Lower leg skin (tissue), 4 donors: ENCODE measurements around the gene TMED6. TPM values are rescaled to one million over a fixed set of nuclear protein-coding genes. Genes with fewer than 3 reads are reported as not detected.

Source experiments
- DNase-seq, 2 donors: peaks; one replicate each; pipeline ENCODE4 v3.0.0-alpha.2; 2019; ENCODE audit warnings: low spot score in 2 of 2
- H3K4me3 ChIP-seq: fragments of 200-600 bp; sonication (generic); 2 replicates; pipeline ENCODE4 v1.5.1; 2017; ENCODE audit warnings: mild to moderate bottlenecking, low read depth; ENCODE audit not compliant: poor library complexity, severe bottlenecking
- CTCF ChIP-seq, 3 donors: fragments of 450-650 bp; IDR thresholded peaks; one replicate each; pipeline ENCODE4 v1.5.1; 2016; ENCODE audit warnings: antibody characterized with exemption in 3 of 3, mild to moderate bottlenecking in 3 of 3, moderate library complexity in 2 of 3
- POLR2A ChIP-seq, 2 donors: fragments of 450-650 bp; IDR thresholded peaks; one replicate each; pipeline ENCODE4 v1.6.1; 2016 to 2017; ENCODE audit warnings: antibody characterized with exemption in 2 of 2, mild to moderate bottlenecking in 1 of 2, moderate library complexity in 1 of 2
- WGBS, 2 donors: methylation state at CpG; one replicate each; pipeline ENCODE4 v1.1.5; 2018; 5-methylcytosine and 5-hydroxymethylcytosine counted together
- intact Hi-C: fragments of 100-400 bp; cut with DNase I; formaldehyde crosslinking; loops from one replicate; pipeline ENCODE4 v1.15.0; 2023; ENCODE audit warnings: low total_unique reads
- total RNA-seq, 4 donors: library from RNA; depleted of rRNA; stranded (reverse); fragments of >200 nt; gene quantifications; one replicate each; pipeline ENCODE4 v1.1.0, GENCODE V29; 2016

The TMED6 gene
- total RNA-seq, 4 donors from 2014 or later, result not detected

GRCh38 chr16:69319826-69320739 is 31.5 kb downstream of the TMED6 start:
- DNase-seq, result peak in 1 of 2 donors; percentile 77
- TF ChIP-seq POLR2A (IDR thresholded peaks at IDR 0.05) (no peak), CTCF (IDR thresholded peaks at IDR 0.05) (no peak)
- no peak overlapping the region for H3K4me3 ChIP-seq
- intact Hi-C loops, result no loop called here
- WGBS, 2 donors, result 85 to 89% methylated on average over 29 of the region's 30 CpGs

GRCh38 chr16:69319381-69319780 is 32.2 kb downstream of the TMED6 start:
- no peak for TF ChIP-seq CTCF (IDR thresholded peaks at IDR 0.05)
- TF ChIP-seq POLR2A (IDR thresholded peaks at IDR 0.05), result no peak
- H3K4me3 ChIP-seq, result no peak overlapping the region
- DNase-seq, result peak in 1 of 2 donors; percentile 60
- WGBS, 2 donors, result 95% methylated on average over 9 of the region's 9 CpGs
- intact Hi-C loops, result no loop called here

- DNase-seq, result peak in 1 of 2 donors; percentile 79
- no peak overlapping the region for H3K4me3 ChIP-seq
- intact Hi-C loops, result no loop called here
- 81 to 83% methylated on average over 10 of the region's 10 CpGs for WGBS, 2 donors
- no peak for TF ChIP-seq POLR2A (IDR thresholded peaks at IDR 0.05)
- TF ChIP-seq CTCF (IDR thresholded peaks at IDR 0.05), result no peak
These were observed 32.7 kb downstream of the TMED6 start for GRCh38 chr16:69318911-69319289.

- intact Hi-C loops, result no loop called here
- no peak for TF ChIP-seq CTCF (IDR thresholded peaks at IDR 0.05)
- TF ChIP-seq POLR2A (IDR thresholded peaks at IDR 0.05), result no peak
- DNase-seq, result peak in 1 of 2 donors; percentile 39
- WGBS, 2 donors, result 90 to 94% methylated on average over 29 to 30 of the region's 30 CpGs
- H3K4me3 ChIP-seq, result no peak overlapping the region
These were observed 33.2 kb downstream of the TMED6 start for GRCh38 chr16:69318177-69318910.

- intact Hi-C loops, result no loop called here
- peak in 1 of 2 donors; percentile 80 for DNase-seq
These were observed 35.0 kb downstream of the TMED6 start for GRCh38 chr16:69316595-69317034.

More at GRCh38 chr16:69316595-69317034, 35.0 kb downstream of the TMED6 start:
- no peak overlapping the region for H3K4me3 ChIP-seq
- TF ChIP-seq CTCF (IDR thresholded peaks at IDR 0.05), result no peak
- TF ChIP-seq POLR2A (IDR thresholded peaks at IDR 0.05), result no peak
- WGBS, 2 donors, result 88 to 92% methylated on average over 13 to 17 of the region's 17 CpGs
